GM23338 (cell line): Measurements from ENCODE around the gene GM2A. TPM values are rescaled to one million over a fixed set of nuclear protein-coding genes. Genes with fewer than 3 reads are reported as not detected.

Experiments used
- ATAC-seq: fragments of 200-7000 bp; cut with Tn5 transposase; 3 replicates; pipeline ENCODE4 v1.9.1; 2020
- DNase-seq: peaks from one replicate; pipeline ENCODE4 v3.0.0-alpha.2; 2015; ENCODE audit warnings: low spot score
- H2AFZ ChIP-seq: fragments of 200-600 bp; sonication (generic); 2 replicates; pipeline ENCODE4 v1.8.0; 2016; ENCODE audit warnings: antibody characterized with exemption, mild to moderate bottlenecking, moderate library complexity
- H3F3A ChIP-seq: fragments of 200-600 bp; sonication (generic); replicated peaks from 2 replicates; pipeline ENCODE4 v1.8.0; 2017; ENCODE audit warnings: antibody characterized with exemption, mixed run types, low read depth
- H3K27ac ChIP-seq: fragments of 200-600 bp; sonication (generic); 2 replicates; pipeline ENCODE4 v1.6.1; 2016; ENCODE audit warnings: low read depth
- H3K27me3 ChIP-seq: fragments of 200-600 bp; sonication (generic); 2 replicates; pipeline ENCODE4 v1.8.0; 2016; ENCODE audit warnings: mild to moderate bottlenecking, mixed run types, moderate library complexity; ENCODE audit not compliant: insufficient read depth
- H3K36me3 ChIP-seq: fragments of 200-600 bp; sonication (generic); 2 replicates; pipeline ENCODE4 v1.8.0; 2016; ENCODE audit warnings: mild to moderate bottlenecking; ENCODE audit not compliant: insufficient read depth
- H3K4me1 ChIP-seq: fragments of 200-600 bp; sonication (generic); 2 replicates; pipeline ENCODE4 v1.8.0; 2016; ENCODE audit warnings: mild to moderate bottlenecking, moderate library complexity; ENCODE audit not compliant: insufficient read depth
- H3K4me2 ChIP-seq: fragments of 200-600 bp; sonication (generic); 2 replicates; pipeline ENCODE4 v1.7.1; 2017; ENCODE audit warnings: mixed run types
- H3K4me3 ChIP-seq: fragments of 200-600 bp; sonication (generic); 2 replicates; pipeline ENCODE4 v1.6.1; 2016; ENCODE audit warnings: mixed run types
- H3K79me2 ChIP-seq: fragments of 200-600 bp; sonication (generic); replicated peaks from 2 replicates; pipeline ENCODE4 v1.8.0; 2017; ENCODE audit warnings: mild to moderate bottlenecking; ENCODE audit not compliant: insufficient read depth
- H3K9me2 ChIP-seq: fragments of 200-600 bp; sonication (generic); 2 replicates; pipeline ENCODE4 v1.8.0; 2017; ENCODE audit not compliant: insufficient read depth
- H4K20me1 ChIP-seq: fragments of 200-600 bp; sonication (generic); replicated peaks from 2 replicates; pipeline ENCODE4 v1.8.0; 2017; ENCODE audit warnings: mild to moderate bottlenecking; ENCODE audit not compliant: insufficient read depth
- H3K27ac Mint-ChIP-seq: 2 replicates; pipeline ENCODE4 v1.8.0; 2020; ENCODE audit warnings: inconsistent platforms, mild to moderate bottlenecking, moderate library complexity, mixed read lengths
- H3K27me3 Mint-ChIP-seq: 3 replicates; pipeline ENCODE4 v1.8.0; 2022; ENCODE audit warnings: low read depth, mild to moderate bottlenecking, moderate library complexity, mixed read lengths, inconsistent platforms; ENCODE audit not compliant: insufficient read depth, poor library complexity
- H3K36me3 Mint-ChIP-seq: 3 replicates; pipeline ENCODE4 v1.8.0; 2021; ENCODE audit warnings: low read depth, mild to moderate bottlenecking, inconsistent platforms, moderate library complexity, mixed read lengths
- H3K4me1 Mint-ChIP-seq: 3 replicates; pipeline ENCODE4 v1.8.0; 2020; ENCODE audit warnings: mild to moderate bottlenecking, inconsistent platforms, mixed read lengths
- H3K4me3 Mint-ChIP-seq: 3 replicates; pipeline ENCODE4 v1.8.0; 2021; ENCODE audit warnings: moderate library complexity, mild to moderate bottlenecking, inconsistent platforms, mixed read lengths
- H3K9me3 Mint-ChIP-seq: 3 replicates; pipeline ENCODE4 v1.8.0; 2020; ENCODE audit warnings: moderate library complexity, mild to moderate bottlenecking, inconsistent platforms, mixed read lengths
- CREB1 ChIP-seq: fragments of 250-450 bp; sonication (Bioruptor Pico); IDR thresholded peaks from 2 replicates; pipeline ENCODE4 v1.5.0; 2020; ENCODE audit warnings: low read depth, mild to moderate bottlenecking, moderate library complexity
- EZH2 ChIP-seq: fragments of 200-600 bp; sonication (generic); IDR thresholded peaks from one replicate; pipeline ENCODE4 v1.8.0; 2017; ENCODE audit warnings: antibody characterized with exemption, mild to moderate bottlenecking, low read depth; ENCODE audit not compliant: unreplicated experiment
- EZH2phosphoT487 ChIP-seq: fragments of 200-600 bp; sonication (generic); IDR thresholded peaks from one replicate; pipeline ENCODE4 v1.8.1; 2018; ENCODE audit warnings: antibody characterized with exemption; ENCODE audit not compliant: unreplicated experiment
- JUNB ChIP-seq: IDR thresholded peaks from one replicate; pipeline ENCODE4 v1.6.1; 2016; ENCODE audit warnings: antibody characterized with exemption; ENCODE audit not compliant: unreplicated experiment
- NANOG ChIP-seq: IDR thresholded peaks from 2 replicates; pipeline ENCODE4 v1.6.1; 2016; ENCODE audit warnings: antibody characterized with exemption, borderline replicate concordance
- POLR2AphosphoS5 ChIP-seq: IDR thresholded peaks from 2 replicates; pipeline ENCODE4 v1.6.1; 2016; ENCODE audit warnings: antibody characterized with exemption, low read depth
- STAT1 ChIP-seq: IDR thresholded peaks from one replicate; pipeline ENCODE4 v1.6.1; 2016; ENCODE audit warnings: antibody characterized with exemption; ENCODE audit not compliant: unreplicated experiment
- ZNF114 ChIP-seq: fragments of 250-450 bp; sonication (Bioruptor Pico); IDR thresholded peaks from 2 replicates; pipeline ENCODE4 v1.5.0; 2020; ENCODE audit warnings: mild to moderate bottlenecking, moderate library complexity
- ZNF331 ChIP-seq: fragments of 250-450 bp; sonication (Bioruptor Pico); IDR thresholded peaks from 2 replicates; pipeline ENCODE4 v1.5.0; 2020; ENCODE audit warnings: low read depth, mild to moderate bottlenecking, moderate library complexity
- ZNF462 ChIP-seq: fragments of 250-450 bp; sonication (Bioruptor Pico); IDR thresholded peaks from 2 replicates; pipeline ENCODE4 v1.5.0; 2020; ENCODE audit warnings: mild to moderate bottlenecking, moderate library complexity
- polyA plus RNA-seq: library from polyadenylated mRNA; unstranded; fragments of >200 nt; fragmentation: Nextera tagmentation; extraction: Ambion mirVana; gene quantifications from 2 replicates; pipeline ENCODE4 v1.2.1, GENCODE V29; 2016
- total RNA-seq: library from RNA; depleted of rRNA; stranded (reverse); fragments of >200 nt; shearing (Covaris generic); gene quantifications from 2 replicates; pipeline ENCODE4 v1.2.3, GENCODE V29; 2014
- TF ChIP-seq, protein P1 (sequence below): IDR thresholded peaks from 2 replicates; pipeline ENCODE4 v1.6.1; 2016; ENCODE audit warnings: antibody characterized with exemption

Gene GM2A
- total and polyA plus RNA-seq, 2 experiments from 2014 or later: 9.8 to 27.8 TPM

DNA sequence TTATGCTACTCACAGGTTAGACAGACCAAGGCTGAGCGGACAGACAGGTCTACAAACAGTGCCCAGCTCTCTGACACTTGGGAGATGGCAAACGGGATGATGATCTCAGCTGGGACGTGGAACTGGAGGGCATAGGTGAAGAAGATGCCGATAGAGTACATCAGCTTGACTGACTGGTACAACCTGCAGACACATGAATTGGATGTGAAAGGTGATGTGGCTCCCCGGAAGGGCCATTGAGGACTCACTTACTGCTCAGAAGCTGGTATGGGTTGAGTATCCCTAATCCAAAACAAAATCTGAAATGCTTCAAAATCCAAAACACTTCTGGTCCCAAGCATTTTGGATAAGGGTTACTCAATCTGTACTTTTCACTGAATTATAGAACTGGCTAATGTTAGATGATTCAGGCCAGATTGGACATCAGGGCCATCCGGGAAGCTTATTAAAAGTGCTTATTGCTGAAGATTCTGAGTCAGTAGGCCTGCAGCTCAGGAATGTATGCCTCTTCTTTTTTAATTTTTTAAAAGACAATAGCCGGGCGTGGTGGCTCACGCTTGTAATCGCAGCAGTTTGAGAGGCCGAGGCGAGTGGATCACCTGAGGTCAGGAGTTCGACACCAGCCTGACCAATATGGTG, 28.1 kb downstream of the GM2A start:
- no peak overlapping the region for H3K4me3 Mint-ChIP-seq
- H3F3A ChIP-seq: no peaks in the 10 kb centered on the region

More for the DNA sequence above, 28.1 kb downstream of the GM2A start:
- Histone ChIP-seq H3K4me3 (no peak overlapping the region), H3K36me3 (no peaks in the 10 kb centered on the region), H3K9me2 (no peaks in the 10 kb centered on the region), H3K27ac (no peak overlapping the region), H3K27me3 (no peaks in the 10 kb centered on the region), H2AFZ (no peak overlapping the region), H3K4me2 (no peak overlapping the region), H3K4me1 (no peaks in the 10 kb centered on the region), H4K20me1 (no peaks in the 10 kb centered on the region), H3K79me2 (no peaks in the 10 kb centered on the region)
- Mint-ChIP-seq H3K9me3 (no peaks in the 10 kb centered on the region), H3K36me3 (no peaks in the 10 kb centered on the region), H3K4me1 (peaks cover 6% of the 10 kb centered on the region; the same call in 1 of the 3 replicates), H3K27me3 (peaks cover 3% of the 10 kb centered on the region), H3K27ac (no peak overlapping the region)
- TF ChIP-seq JUNB (no peak), EZH2 (no peak), ZNF114 (no peak), ZNF462 (CRISPR knock-in tag) (no peak), NANOG (no peak), ZNF331 (CRISPR knock-in tag) (no peak), CREB1 (CRISPR knock-in tag) (no peak), POLR2AphosphoS5 (no peak), STAT1 (no peak), EZH2phosphoT487 (no peak)
- TF ChIP-seq, protein P1, sequence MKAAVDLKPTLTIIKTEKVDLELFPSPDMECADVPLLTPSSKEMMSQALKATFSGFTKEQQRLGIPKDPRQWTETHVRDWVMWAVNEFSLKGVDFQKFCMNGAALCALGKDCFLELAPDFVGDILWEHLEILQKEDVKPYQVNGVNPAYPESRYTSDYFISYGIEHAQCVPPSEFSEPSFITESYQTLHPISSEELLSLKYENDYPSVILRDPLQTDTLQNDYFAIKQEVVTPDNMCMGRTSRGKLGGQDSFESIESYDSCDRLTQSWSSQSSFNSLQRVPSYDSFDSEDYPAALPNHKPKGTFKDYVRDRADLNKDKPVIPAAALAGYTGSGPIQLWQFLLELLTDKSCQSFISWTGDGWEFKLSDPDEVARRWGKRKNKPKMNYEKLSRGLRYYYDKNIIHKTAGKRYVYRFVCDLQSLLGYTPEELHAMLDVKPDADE: no peak
- DNase-seq (no peak), ATAC-seq (no peak)
